ENCODE measurements around the gene CATSPERD.
"Not testable (repeated sequence)": the region's sequence is repeated elsewhere in the genome, so short reads cannot be mapped to it uniquely, and the experiment has no call there.

Gene CATSPERD

DNA sequence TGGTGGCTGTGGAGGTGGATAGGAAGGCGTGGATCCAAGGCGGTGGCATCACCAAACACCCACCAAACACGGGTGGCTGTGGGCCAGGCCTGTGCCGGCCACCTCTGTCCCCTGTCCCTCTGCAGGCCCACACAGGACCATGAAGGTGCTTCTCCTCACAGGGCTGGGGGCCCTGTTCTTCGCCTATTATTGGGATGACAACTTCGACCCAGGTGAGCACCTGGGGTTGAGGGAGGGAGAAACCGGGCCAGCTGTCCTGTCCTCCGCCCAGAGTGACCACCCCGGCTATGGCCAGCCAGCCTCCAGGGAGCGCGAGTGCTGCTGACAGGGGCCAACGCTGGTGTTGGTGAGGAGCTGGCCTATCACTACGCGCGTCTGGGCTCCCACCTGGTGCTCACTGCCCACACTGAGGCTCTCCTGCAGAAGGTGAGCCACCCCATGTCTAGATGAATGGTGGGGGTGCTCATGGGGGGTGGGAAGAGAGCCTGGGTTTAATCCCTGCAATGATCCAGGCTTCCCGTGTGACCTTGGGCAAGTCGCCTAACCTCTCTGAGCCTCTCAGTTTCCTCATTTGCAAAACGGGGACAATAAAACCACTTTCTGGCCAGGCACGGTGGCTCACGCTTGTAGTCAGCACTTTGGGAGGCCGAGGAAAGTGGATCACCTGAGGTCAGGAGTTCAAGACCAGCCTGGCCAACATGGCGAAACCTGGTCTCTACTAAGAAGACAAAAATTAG, 35.6 kb upstream of the CATSPERD start:
- DNase-seq (ENCODE audit: low read depth, low spot score): no peak

DNA sequence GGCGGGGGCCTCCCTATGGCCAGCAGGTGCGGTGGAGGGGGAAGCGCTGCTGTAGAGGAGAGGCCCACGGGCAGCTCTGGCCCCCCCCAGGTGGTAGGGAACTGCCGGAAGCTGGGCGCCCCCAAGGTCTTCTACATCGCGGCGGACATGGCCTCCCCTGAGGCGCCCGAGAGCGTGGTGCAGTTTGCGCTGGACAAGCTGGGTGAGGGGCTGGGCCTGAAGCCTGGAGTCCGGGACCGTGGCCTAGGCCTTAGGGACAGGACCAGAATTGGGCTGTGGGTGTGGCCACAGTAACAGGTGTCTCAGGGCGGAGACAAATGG, 34.2 kb upstream of the CATSPERD start:
- no peak for DNase-seq (ENCODE audit: low read depth, low spot score)

DNA sequence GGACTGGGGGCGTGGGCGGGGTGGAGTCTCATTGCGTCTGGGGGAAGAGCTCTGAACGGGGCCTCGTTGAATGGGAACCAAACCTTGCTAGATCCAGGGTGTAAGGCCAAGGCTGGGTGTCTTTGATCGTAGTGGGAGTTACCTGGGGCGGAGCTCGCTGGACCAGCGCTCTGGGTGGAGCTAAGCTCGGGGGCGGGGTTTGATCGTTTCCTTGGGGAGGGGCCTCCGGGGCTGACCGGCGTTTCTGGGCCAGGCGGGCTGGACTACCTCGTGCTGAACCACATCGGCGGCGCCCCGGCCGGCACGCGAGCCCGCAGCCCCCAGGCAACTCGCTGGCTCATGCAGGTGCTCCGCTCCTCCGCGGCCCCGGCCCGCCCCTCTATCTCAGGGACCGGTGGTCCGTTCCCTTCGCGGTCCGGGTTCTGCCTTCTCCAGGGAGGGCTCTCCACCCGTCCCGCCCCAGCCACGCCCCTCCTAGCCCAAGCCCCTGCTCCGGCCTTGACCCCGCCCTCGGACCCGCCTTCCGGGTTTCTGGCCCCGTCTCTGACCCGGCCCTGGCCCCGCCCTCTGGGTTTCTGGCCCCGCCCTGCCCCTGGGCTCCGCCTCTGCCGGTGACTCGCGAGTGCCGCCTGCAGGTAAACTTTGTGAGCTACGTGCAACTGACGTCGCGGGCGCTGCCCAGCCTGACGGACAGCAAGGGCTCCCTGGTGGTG, 33.6 kb upstream of the CATSPERD start:
- DNase-seq (ENCODE audit: low read depth, low spot score): peak; percentile 65

GRCh38 chr19:5687360-5688198, 32.9 kb upstream of the CATSPERD start:
- no peak for DNase-seq (ENCODE audit: low read depth, low spot score)

GRCh38 chr19:5688262-5688881, 32.1 kb upstream of the CATSPERD start:
- DNase-seq (ENCODE audit: low read depth, low spot score): not testable (repeated sequence)

- DNase-seq (ENCODE audit: low read depth, low spot score): peak; percentile 97
Measured at GRCh38 chr19:5690125-5690954, 30.1 kb upstream of the CATSPERD start, which contains the start of gene RPL36. RPL36 (plus strand) TSS chr19:5690295; CDS start chr19:5690508, 213 bp downstream.

- DNase-seq (ENCODE audit: low read depth, low spot score): no peak
Measured at GRCh38 chr19:5690955-5691821, 29.2 kb upstream of the CATSPERD start.

DNA sequence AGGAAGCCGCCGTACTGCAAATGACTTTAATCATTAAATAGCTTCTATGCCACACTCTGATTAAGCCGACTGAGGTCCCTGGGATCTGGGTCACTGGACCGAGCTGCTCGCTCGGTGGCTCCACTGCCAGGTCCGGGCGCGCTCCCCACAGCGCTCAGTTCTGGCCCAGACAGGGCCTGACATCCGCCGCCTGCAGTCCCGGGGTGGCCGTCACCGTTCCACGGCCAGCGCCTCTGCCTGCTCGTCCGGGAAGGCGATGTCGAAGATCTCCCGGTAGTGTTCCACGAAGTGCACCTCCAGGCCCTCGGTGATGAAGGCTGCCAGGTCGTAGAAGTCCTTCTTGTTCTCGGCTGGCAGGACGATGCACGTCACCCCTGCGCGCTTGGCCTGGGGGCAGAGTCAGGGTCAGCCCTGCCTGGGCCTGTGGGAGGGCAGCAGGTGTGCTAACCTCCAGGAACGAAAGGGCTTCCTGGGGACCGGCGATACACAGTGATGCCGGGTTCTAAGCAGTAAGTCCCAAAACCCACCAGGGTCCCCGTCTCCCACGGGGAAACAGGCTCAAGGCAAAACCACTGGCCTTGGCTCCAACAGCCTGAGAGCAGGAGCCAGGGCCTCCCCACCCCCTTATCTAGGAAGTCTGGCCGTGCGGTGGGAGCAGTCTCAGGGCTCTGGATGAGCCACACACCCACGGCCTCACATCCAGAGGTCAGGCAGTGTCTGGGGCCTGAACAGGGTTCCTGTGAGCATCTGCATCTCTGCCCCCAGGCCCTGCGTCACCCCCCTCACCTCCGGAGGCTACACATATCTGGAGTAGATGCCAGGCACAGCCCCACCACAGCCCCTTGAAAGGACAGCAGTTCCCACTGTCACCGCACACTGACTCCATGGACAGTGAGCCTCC, 28.4 kb upstream of the CATSPERD start:
- no peak for DNase-seq (ENCODE audit: low read depth, low spot score)

- no peak for DNase-seq (ENCODE audit: low read depth, low spot score)
Measured at GRCh38 chr19:5692723-5693194, 27.7 kb upstream of the CATSPERD start.

GRCh38 chr19:5693195-5694166, 27.0 kb upstream of the CATSPERD start:
- no peak for DNase-seq (ENCODE audit: low read depth, low spot score)

- DNase-seq (ENCODE audit: low read depth, low spot score): no peak
Measured at GRCh38 chr19:5694167-5694955, 26.1 kb upstream of the CATSPERD start.

GRCh38 chr19:5694956-5695648, 25.3 kb upstream of the CATSPERD start:
- DNase-seq (ENCODE audit: low read depth, low spot score): no peak

DNA sequence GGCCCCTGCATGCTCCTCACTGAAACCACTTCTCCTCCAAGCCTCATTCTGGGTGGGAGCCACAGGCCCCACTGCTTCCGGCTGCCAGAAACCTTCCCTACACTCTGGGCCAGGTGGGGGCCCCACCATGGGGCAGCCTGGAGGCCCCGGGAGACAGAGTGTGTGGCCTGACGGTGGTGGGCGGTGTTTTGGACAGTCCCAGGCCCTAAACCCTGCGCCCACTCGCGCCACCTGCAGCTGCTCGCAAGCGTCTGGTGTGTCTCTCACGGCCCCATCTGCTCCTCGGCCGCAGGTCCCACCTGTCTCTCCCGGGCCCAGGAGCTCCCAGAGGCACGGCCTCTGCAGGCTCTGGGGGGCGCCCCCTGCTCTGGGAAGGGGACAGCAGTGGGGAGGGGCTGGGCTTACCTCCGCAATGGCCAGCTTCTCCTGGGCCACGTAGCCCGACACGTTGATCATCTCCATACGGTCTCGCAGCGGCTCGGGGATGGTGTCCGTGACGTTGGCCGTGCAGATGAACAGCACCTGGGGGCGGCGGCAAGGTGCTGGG, 24.7 kb upstream of the CATSPERD start:
- DNase-seq (ENCODE audit: low read depth, low spot score): no peak

- no peak for DNase-seq (ENCODE audit: low read depth, low spot score)
Measured at GRCh38 chr19:5696196-5697021, 24.0 kb upstream of the CATSPERD start.
